ENCODE measurements around the gene SRRM5.

SRRM5 gene

DNA sequence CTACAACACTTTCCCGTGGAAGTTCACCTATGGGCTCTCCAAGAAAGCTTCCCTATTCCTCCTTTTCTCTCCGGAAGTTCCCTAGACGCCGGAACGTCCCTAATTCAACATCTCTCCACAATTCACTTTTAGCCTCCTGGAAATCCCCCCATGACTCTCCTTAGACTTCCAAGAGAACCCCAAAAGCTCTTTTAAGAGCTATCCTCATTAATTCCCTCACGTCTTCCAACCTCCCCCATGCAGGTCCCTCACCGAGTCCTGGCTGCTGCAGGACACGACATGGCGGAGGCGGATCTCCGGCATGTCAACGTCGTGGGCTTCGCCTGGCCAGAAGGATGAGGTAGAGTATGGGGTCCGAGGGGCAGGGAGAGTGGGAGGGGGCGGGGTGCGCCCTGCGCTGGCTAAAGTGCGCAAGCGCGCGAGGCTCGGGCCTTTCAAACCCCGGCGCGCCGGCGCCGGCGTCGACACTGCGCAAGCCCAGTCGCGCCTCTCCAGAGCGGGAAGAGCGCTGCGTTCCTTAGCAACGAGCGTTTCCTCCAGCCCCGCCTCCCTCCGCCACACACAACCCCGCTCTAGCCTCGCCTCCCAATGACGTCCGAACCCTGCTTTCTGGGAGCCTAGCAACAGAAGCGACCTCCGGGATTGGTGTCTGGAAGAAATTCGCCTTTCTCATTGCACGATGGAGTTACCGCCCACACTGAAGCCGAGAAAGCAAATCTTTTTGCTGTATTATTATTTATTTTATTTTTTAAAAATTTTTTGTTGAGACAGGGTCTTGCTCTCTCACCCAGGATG, 36.5 kb upstream of the SRRM5 start, which contains the start of the genes PINLYP and XRCC1:
Gene PINLYP, plus strand, starts transcription at position 646 of the 795 bp plus-strand sequence. CDS start 1,391 bp downstream, outside the sequence.
Gene XRCC1, minus strand, starts transcription at position 372 of the 795 bp plus-strand sequence. Its CDS starts 69 bp downstream, at position 303.
- H3K27me3 ChIP-seq (replicated peaks; ENCODE audit: insufficient read depth, low read length) = peaks cover 19% of the 10 kb centered on the region; the same call in 1 of the 2 replicates
- H3K27ac ChIP-seq (ENCODE audit: low read length) = peak within 1 kb of the TSS; percentile 53; the same call in 1 of the 2 replicates
- H3K9me3 ChIP-seq (replicated peaks; ENCODE audit: insufficient read depth, low read length) = no peaks in the 10 kb centered on the region
- TF ChIP-seq, protein P1, sequence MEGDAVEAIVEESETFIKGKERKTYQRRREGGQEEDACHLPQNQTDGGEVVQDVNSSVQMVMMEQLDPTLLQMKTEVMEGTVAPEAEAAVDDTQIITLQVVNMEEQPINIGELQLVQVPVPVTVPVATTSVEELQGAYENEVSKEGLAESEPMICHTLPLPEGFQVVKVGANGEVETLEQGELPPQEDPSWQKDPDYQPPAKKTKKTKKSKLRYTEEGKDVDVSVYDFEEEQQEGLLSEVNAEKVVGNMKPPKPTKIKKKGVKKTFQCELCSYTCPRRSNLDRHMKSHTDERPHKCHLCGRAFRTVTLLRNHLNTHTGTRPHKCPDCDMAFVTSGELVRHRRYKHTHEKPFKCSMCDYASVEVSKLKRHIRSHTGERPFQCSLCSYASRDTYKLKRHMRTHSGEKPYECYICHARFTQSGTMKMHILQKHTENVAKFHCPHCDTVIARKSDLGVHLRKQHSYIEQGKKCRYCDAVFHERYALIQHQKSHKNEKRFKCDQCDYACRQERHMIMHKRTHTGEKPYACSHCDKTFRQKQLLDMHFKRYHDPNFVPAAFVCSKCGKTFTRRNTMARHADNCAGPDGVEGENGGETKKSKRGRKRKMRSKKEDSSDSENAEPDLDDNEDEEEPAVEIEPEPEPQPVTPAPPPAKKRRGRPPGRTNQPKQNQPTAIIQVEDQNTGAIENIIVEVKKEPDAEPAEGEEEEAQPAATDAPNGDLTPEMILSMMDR (IDR thresholded peaks at IDR 0.05; ENCODE audit: low read length) = no peak
- TF ChIP-seq EZH2 (optimal IDR thresholded peaks at IDR 0.05; ENCODE audit: low read depth, low read length) (no peak), EZH2phosphoT487 (IDR thresholded peaks at IDR 0.05; ENCODE audit: low read length) (no peak)
- peak within 1 kb of the TSS; percentile 96 for H2AFZ ChIP-seq (ENCODE audit: low read length)
- H3F3A ChIP-seq (ENCODE audit: insufficient read depth, low read length) = no peaks in the 10 kb centered on the region
- H3K4me1 ChIP-seq (ENCODE audit: low read length) = peaks cover 4% of the 10 kb centered on the region; the same call in 1 of the 2 replicates
- peak within 1 kb of the TSS; percentile 100 for H3K4me3 ChIP-seq (ENCODE audit: low read length)
- no peaks in the 10 kb centered on the region for H3K36me3 ChIP-seq (replicated peaks; ENCODE audit: insufficient read depth, low read length)
- H3K4me2 ChIP-seq (ENCODE audit: low read depth, low read length) = peak within 1 kb of the TSS; percentile 97
- H4K20me1 ChIP-seq (ENCODE audit: insufficient read depth, low read length) = no peaks in the 10 kb centered on the region
- H3K9me2 ChIP-seq (replicated peaks; ENCODE audit: insufficient read depth, low read length) = no peaks in the 10 kb centered on the region
- peaks cover 16% of the 10 kb centered on the region for H3K79me2 ChIP-seq (ENCODE audit: low read length)
- peak; percentile 99 for DNase-seq
- peak within 1 kb of the TSS; percentile 97 for H3K9ac ChIP-seq (ENCODE audit: low read length)

GRCh38 chr19:43575955-43576878, 35.7 kb upstream of the SRRM5 start:
- H3K4me1 ChIP-seq (ENCODE audit: low read length) = peaks cover 4% of the 10 kb centered on the region; the same call in 1 of the 2 replicates
- H3K36me3 ChIP-seq (replicated peaks; ENCODE audit: insufficient read depth, low read length) = no peaks in the 10 kb centered on the region
- H4K20me1 ChIP-seq (ENCODE audit: insufficient read depth, low read length) = no peaks in the 10 kb centered on the region
- peak overlapping the region; percentile 100 for H3K4me3 ChIP-seq (ENCODE audit: low read length)
- H3K9me2 ChIP-seq (replicated peaks; ENCODE audit: insufficient read depth, low read length) = no peaks in the 10 kb centered on the region
- H3F3A ChIP-seq (ENCODE audit: insufficient read depth, low read length) = no peaks in the 10 kb centered on the region
- peak overlapping the region; percentile 69; the same call in 1 of the 2 replicates for H3K9ac ChIP-seq (ENCODE audit: low read length)
- peaks cover 19% of the 10 kb centered on the region; the same call in 1 of the 2 replicates for H3K27me3 ChIP-seq (replicated peaks; ENCODE audit: insufficient read depth, low read length)
- H3K4me2 ChIP-seq (ENCODE audit: low read depth, low read length) = peak overlapping the region; percentile 97
- peaks cover 16% of the 10 kb centered on the region for H3K79me2 ChIP-seq (ENCODE audit: low read length)
- peak overlapping the region; percentile 86 for H2AFZ ChIP-seq (ENCODE audit: low read length)
- no peaks in the 10 kb centered on the region for H3K9me3 ChIP-seq (replicated peaks; ENCODE audit: insufficient read depth, low read length)
- peak overlapping the region; percentile 46; the same call in 1 of the 2 replicates for H3K27ac ChIP-seq (ENCODE audit: low read length)
- DNase-seq = no peak
- TF ChIP-seq, protein P1 (IDR thresholded peaks at IDR 0.05; ENCODE audit: low read length) = no peak
- TF ChIP-seq EZH2phosphoT487 (IDR thresholded peaks at IDR 0.05; ENCODE audit: low read length) (no peak), EZH2 (optimal IDR thresholded peaks at IDR 0.05; ENCODE audit: low read depth, low read length) (no peak)

DNA sequence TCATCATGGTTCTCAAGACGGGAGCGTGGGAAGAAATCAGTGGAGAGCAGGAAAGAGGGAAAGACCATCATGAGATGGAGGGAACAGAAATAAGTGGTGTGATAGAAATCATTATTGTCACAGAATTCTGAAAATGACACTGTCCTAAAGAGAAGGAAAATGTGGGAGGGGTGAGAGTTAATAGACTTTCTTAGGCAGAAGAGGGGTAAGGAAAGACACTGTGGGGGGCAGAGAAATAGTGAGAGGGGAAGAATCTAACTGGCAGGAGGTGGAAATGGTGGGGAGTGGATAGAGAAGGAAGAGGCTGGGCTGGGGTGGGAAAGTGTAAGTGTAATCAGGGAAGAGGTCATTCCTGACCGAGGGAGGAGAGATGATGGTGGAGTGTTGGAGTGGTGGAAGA, 33.1 kb upstream of the SRRM5 start:
- no peak overlapping the region for H3K4me2 ChIP-seq (ENCODE audit: low read depth, low read length)
- no peak overlapping the region for H3K9ac ChIP-seq (ENCODE audit: low read length)

More for the DNA sequence above, 33.1 kb upstream of the SRRM5 start:
- H3K9me3 ChIP-seq (replicated peaks; ENCODE audit: insufficient read depth, low read length) = no peaks in the 10 kb centered on the region
- H3K9me2 ChIP-seq (replicated peaks; ENCODE audit: insufficient read depth, low read length) = no peaks in the 10 kb centered on the region
- H3F3A ChIP-seq (ENCODE audit: insufficient read depth, low read length) = no peaks in the 10 kb centered on the region
- peaks cover 11% of the 10 kb centered on the region for H3K79me2 ChIP-seq (ENCODE audit: low read length)
- H2AFZ ChIP-seq (ENCODE audit: low read length) = no peak overlapping the region
- no peaks in the 10 kb centered on the region for H3K36me3 ChIP-seq (replicated peaks; ENCODE audit: insufficient read depth, low read length)
- H3K4me3 ChIP-seq (ENCODE audit: low read length) = no peak overlapping the region
- H3K4me1 ChIP-seq (ENCODE audit: low read length) = peaks cover 4% of the 10 kb centered on the region; the same call in 1 of the 2 replicates
- TF ChIP-seq EZH2phosphoT487 (IDR thresholded peaks at IDR 0.05; ENCODE audit: low read length) (no peak), EZH2 (optimal IDR thresholded peaks at IDR 0.05; ENCODE audit: low read depth, low read length) (no peak)
- TF ChIP-seq, protein P1 (IDR thresholded peaks at IDR 0.05; ENCODE audit: low read length) = no peak
- H3K27ac ChIP-seq (ENCODE audit: low read length) = no peak overlapping the region
- peaks cover 19% of the 10 kb centered on the region; the same call in 1 of the 2 replicates for H3K27me3 ChIP-seq (replicated peaks; ENCODE audit: insufficient read depth, low read length)
- no peak for DNase-seq
- no peaks in the 10 kb centered on the region for H4K20me1 ChIP-seq (ENCODE audit: insufficient read depth, low read length)

Measured in MM.1S (cell line).